K562 (cell line): Measurements from ENCODE around the gene LSM11.

Source experiments
- CTCF ChIP-seq, 3 experiments: IDR thresholded peaks in 2 of 3; conservative IDR thresholded peaks in 1 of 3; 2 replicates each; pipeline ENCODE4 v1.5.1; 2011 to 2012; ENCODE audit warnings: low read length in 3 of 3, mild to moderate bottlenecking in 3 of 3, control low read depth in 2 of 3, improper control_type of control experiment in 1 of 3, inconsistent platforms in 1 of 3, low read depth in 1 of 3, mixed read lengths in 1 of 3, moderate library complexity in 1 of 3; ENCODE audit not compliant: insufficient read depth in 2 of 3
- E2F1 ChIP-seq: sonication (generic); formaldehyde crosslinking; IDR thresholded peaks from 2 replicates; pipeline ENCODE4 v1.8.1; 2023; ENCODE audit warnings: mild to moderate bottlenecking, missing genetic modification reagents, moderate library complexity
- ELK3 ChIP-seq: fragments of 450-650 bp; formaldehyde crosslinking; IDR thresholded peaks from 2 replicates; pipeline ENCODE4 v1.4.0; 2020; ENCODE audit warnings: mild to moderate bottlenecking
- MAX ChIP-seq: sonication (generic); formaldehyde crosslinking; IDR thresholded peaks from 2 replicates; pipeline ENCODE4 v1.9.0; 2022; ENCODE audit warnings: mild to moderate bottlenecking, missing genetic modification reagents
- PHB2 ChIP-seq: fragments of 450-650 bp; IDR thresholded peaks from 2 replicates; pipeline ENCODE4 v1.6.1; 2017; ENCODE audit warnings: low read depth
- POLR2A ChIP-seq: fragments of 450-650 bp; conservative IDR thresholded peaks from 2 replicates; pipeline ENCODE4 v1.6.1; 2016
- POLR2AphosphoS5 ChIP-seq: IDR thresholded peaks from 2 replicates; pipeline ENCODE4 v1.6.1; 2011; ENCODE audit warnings: mild to moderate bottlenecking, low read depth, low read length, moderate library complexity; ENCODE audit not compliant: control insufficient read depth, insufficient read depth
- SIN3A ChIP-seq, 2 experiments: fragments of 150-350 bp in 1 of 2; IDR thresholded peaks; 2 replicates each; pipeline ENCODE4 v1.6.1; 2011 to 2016; ENCODE audit warnings: borderline replicate concordance in 2 of 2, low read depth in 2 of 2, low read length in 2 of 2, mild to moderate bottlenecking in 2 of 2, moderate library complexity in 2 of 2; ENCODE audit not compliant: control insufficient read depth in 1 of 2
- ZNF274 ChIP-seq: IDR thresholded peaks from 2 replicates; pipeline ENCODE4 v1.6.1; 2011; ENCODE audit warnings: low read depth, mild to moderate bottlenecking, low read length, moderate library complexity, borderline replicate concordance
- ZNF512 ChIP-seq: IDR thresholded peaks from 2 replicates; pipeline ENCODE4 v1.6.1; 2016; ENCODE audit warnings: missing genetic modification characterization, missing compliant biosample characterization

GRCh38 chr5:157732596-157733262 is 10.8 kb upstream of the LSM11 start:
- TF ChIP-seq POLR2AphosphoS5 (0 out of 2 replicates have a peak, but pooled peaks have one; percentile 36), CTCF (IDR thresholded peaks at IDR 0.05 in 2 of 3, conservative IDR thresholded peaks at IDR 0.05 in 1 of 3; ENCODE audit: insufficient read depth in 2 of 3, low read depth in 1 of 3, low read length in 3 of 3) (no peak), SIN3A (IDR thresholded peaks at IDR 0.05; ENCODE audit: borderline replicate concordance in 2 of 2, control insufficient read depth in 1 of 2, low read depth in 2 of 2, low read length in 2 of 2) (peak; percentile 54 to 69; a peak in 2 of 4 replicates), PHB2 (no peak), POLR2A (no peak), ZNF512 (tag) (no peak), E2F1 (no peak), ZNF274 (no peak), MAX (CRISPR knock-in tag) (no peak), ELK3 (CRISPR knock-in tag) (no peak)
